ENCODE results near the gene KIF1A. TPM values are rescaled to one million over a fixed set of nuclear protein-coding genes. Genes with fewer than 3 reads are reported as not detected.

KIF1A gene
- total RNA-seq, 4 donors from 2014 or later, result 2.9 to 15.9 (median 3.2) TPM

- no peaks in the 10 kb centered on the region for H3K36me3 ChIP-seq
- H3K27ac ChIP-seq, result no peak overlapping the region
- H3K27me3 ChIP-seq, result peaks cover 50% of the 10 kb centered on the region
- no peak overlapping the region for H3K4me3 ChIP-seq
- TF ChIP-seq EP300 (IDR thresholded peaks at IDR 0.05) (no peak), POLR2A (IDR thresholded peaks at IDR 0.05) (no peak), CTCF (IDR thresholded peaks at IDR 0.05) (no peak), POLR2AphosphoS5 (IDR thresholded peaks at IDR 0.05) (no peak)
- WGBS, result 73% methylated on average over 8 of the region's 23 CpGs
- peak in 1 of 2 donors; percentile 52 for DNase-seq (ENCODE audit: low spot score in 2 of 2)
- H3K9me3 ChIP-seq, result no peaks in the 10 kb centered on the region
- no peaks in the 10 kb centered on the region for H3K4me1 ChIP-seq
Measured at GRCh38 chr2:240787521-240788472, 32.2 kb downstream of the KIF1A start.

- Histone ChIP-seq H3K36me3 (no peaks in the 10 kb centered on the region), H3K4me3 (no peak overlapping the region), H3K27ac (no peak overlapping the region), H3K27me3 (peaks cover 58% of the 10 kb centered on the region), H3K9me3 (no peaks in the 10 kb centered on the region), H3K4me1 (no peaks in the 10 kb centered on the region)
- TF ChIP-seq POLR2A (IDR thresholded peaks at IDR 0.05) (no peak), CTCF (IDR thresholded peaks at IDR 0.05) (no peak), EP300 (IDR thresholded peaks at IDR 0.05) (no peak)
- WGBS, result 87% methylated on average over 10 of the region's 17 CpGs
- DNase-seq (ENCODE audit: low spot score in 2 of 2), result peak in 1 of 2 donors; percentile 55
Measured at GRCh38 chr2:240786871-240787311, 33.1 kb downstream of the KIF1A start.

GRCh38 chr2:240786355-240786841 lies 33.6 kb downstream of the KIF1A start:
- no peak overlapping the region for H3K4me3 ChIP-seq
- H3K27me3 ChIP-seq, result peaks cover 58% of the 10 kb centered on the region
- H3K9me3 ChIP-seq, result no peaks in the 10 kb centered on the region
- H3K4me1 ChIP-seq, result no peaks in the 10 kb centered on the region
- peak in 1 of 2 donors; percentile 52 for DNase-seq (ENCODE audit: low spot score in 2 of 2)
- TF ChIP-seq CTCF (IDR thresholded peaks at IDR 0.05), result no peak
- no peak for TF ChIP-seq POLR2A (IDR thresholded peaks at IDR 0.05)
- TF ChIP-seq EP300 (IDR thresholded peaks at IDR 0.05), result no peak
- TF ChIP-seq POLR2AphosphoS5 (IDR thresholded peaks at IDR 0.05), result no peak
- WGBS, result no CpG with 5 or more reads among the region's 8 CpGs
- no peaks in the 10 kb centered on the region for H3K36me3 ChIP-seq
- no peak overlapping the region for H3K27ac ChIP-seq

GRCh38 chr2:240785424-240786335 lies 34.3 kb downstream of the KIF1A start:
- H3K27ac ChIP-seq, result no peak overlapping the region
- DNase-seq (ENCODE audit: low spot score in 2 of 2), result peak in 1 of 2 donors; percentile 56
- no peaks in the 10 kb centered on the region for H3K4me1 ChIP-seq
- H3K27me3 ChIP-seq, result peaks cover 58% of the 10 kb centered on the region
- no peaks in the 10 kb centered on the region for H3K36me3 ChIP-seq
- no peaks in the 10 kb centered on the region for H3K9me3 ChIP-seq
- no peak overlapping the region for H3K4me3 ChIP-seq
- 57% methylated on average over 5 of the region's 25 CpGs for WGBS
- TF ChIP-seq CTCF (IDR thresholded peaks at IDR 0.05) (no peak), EP300 (IDR thresholded peaks at IDR 0.05) (no peak), POLR2AphosphoS5 (IDR thresholded peaks at IDR 0.05) (no peak), POLR2A (IDR thresholded peaks at IDR 0.05) (no peak)

Data from suprapubic skin (tissue), 4 donors.